Effector CD4-positive, alpha-beta T cell (primary cell): ENCODE data around the gene RNF220.
"Not testable (repeated sequence)": the region's sequence is repeated elsewhere in the genome, so short reads cannot be mapped to it uniquely, and the experiment has no call there.

Experiments
- DNase-seq: peaks from one replicate; pipeline ENCODE4 v3.0.0-alpha.2; 2020

The RNF220 gene

GRCh38 chr1:44497422-44498170 is 92.5 kb downstream of the RNF220 start:
- DNase-seq, result no peak

DNA sequence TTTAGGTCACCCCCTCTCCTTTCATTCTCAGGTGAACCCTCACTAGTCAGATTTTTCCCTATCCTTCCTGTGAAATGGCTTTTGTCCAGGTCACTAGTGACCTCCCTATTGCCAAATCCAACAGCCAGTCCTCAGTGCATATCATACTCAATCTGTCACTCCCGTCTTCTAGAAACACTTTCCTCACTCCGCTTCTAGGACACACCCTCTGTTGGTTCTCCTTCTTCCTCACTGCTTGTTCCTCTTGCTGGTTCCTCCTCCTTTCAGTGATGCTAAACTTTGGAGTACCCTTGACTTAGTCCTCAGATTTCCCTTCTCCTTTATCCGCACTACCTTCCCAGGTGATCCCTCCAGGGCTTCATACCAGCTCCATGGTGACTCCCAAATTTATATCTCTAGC is 94.3 kb downstream of the RNF220 start:
- DNase-seq, result no peak

GRCh38 chr1:44500181-44501046 is 95.4 kb downstream of the RNF220 start:
- no peak for DNase-seq

GRCh38 chr1:44501047-44501890 is 96.2 kb downstream of the RNF220 start:
- DNase-seq, result no peak

DNA sequence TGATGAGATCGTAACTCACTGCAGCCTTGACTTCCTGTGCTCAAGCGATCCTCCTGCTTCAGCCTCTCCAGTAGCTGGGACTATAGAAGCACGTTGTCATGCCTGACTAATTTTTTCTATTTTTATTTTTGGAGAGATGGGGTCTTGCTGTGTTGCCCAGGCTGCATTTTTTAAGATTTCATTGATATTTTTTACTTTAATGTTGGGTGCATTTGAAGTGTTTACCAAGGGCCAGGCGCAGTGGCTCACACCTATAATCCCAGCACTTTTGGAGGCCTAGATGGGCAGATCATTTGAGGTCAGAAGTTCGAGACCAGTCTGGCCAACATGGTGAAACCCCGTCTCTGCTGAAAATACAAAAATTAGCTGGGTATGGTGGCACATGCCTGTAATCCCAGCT is 97.8 kb downstream of the RNF220 start:
- not testable (repeated sequence) for DNase-seq

- no peak for DNase-seq
Observed at GRCh38 chr1:44503625-44504024, 98.6 kb downstream of the RNF220 start.

DNA sequence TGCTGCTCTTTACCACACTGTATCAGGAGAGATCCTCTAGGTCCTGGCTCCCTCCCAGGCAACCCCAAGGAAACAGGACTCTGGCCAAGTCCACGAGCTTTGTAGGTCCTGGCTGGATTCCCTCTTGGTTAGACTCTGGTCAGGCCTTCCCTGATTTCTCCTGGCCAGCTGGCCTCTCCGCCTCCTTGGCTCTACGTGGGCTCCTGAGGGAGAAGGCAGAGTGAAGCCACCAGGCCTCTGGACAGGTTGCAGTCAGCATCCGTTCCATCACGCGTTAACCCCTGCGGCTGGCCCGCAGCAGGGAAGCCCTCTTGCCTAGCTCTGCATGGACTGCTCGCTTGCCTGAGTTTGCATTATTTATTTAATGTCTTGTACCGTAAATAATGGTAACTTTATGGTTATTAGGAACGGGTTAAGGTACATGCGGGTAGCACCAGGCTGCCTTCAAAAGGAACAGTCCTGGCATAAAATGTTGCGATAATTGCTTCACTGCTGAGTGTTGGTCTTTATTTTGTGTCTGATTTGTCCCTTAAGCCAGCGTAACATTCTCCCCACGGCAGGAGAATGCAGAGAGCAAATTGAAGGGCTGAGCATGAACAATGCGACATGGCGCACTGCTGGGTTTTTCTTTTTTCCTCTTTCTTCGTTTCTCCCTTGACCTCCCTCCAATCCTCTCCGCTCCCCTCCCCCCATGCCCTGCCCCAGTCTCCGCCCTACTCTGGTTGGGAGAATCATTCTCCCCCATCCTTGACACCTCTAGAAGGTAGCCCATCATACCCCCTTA is 100.3 kb downstream of the RNF220 start:
- DNase-seq, result no peak

DNA sequence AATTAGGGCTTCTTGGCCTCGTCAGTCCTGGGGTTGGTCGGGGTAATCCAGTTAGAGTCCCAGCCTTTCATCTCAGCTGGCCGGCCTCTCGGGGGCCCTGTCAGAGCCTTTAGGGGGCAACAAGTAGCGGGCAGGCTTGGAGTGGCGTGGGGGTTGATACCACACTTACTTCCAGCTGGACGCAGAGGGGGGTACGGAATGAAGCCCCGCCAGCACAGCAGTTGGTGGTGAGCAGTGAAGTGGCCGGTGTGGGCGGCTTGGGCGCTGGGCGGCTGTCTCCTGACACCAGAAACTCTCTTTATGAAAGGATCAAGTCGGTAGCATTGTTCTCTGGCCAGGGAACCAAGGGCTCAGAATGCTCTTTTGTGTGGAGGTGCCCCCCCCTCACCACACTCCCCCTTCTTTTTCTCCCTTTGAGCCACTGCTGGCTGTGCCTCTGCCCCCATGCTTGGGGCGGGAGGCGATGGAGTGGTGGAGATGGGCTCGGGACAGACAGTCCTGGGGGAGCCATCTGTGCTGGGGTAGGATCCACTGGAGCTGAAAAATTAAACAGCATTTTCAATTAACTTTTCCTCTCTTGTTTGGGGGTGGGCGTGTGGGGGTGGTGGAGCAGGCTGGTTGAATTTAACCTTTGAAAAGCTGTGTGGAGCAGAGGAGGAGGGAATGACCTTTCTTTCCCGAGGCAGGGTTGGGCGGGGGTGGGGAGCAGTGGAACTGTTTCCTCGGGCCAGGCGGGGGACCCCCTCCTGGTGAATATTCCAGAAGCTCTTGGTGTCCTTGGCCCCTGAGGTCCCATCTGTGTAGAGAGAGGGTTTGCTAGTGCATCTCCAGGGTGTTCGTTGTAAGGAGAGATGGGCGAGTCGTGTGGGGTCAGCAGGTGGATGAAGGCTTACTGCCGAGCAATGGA is 102.7 kb downstream of the RNF220 start:
- no peak for DNase-seq

DNA sequence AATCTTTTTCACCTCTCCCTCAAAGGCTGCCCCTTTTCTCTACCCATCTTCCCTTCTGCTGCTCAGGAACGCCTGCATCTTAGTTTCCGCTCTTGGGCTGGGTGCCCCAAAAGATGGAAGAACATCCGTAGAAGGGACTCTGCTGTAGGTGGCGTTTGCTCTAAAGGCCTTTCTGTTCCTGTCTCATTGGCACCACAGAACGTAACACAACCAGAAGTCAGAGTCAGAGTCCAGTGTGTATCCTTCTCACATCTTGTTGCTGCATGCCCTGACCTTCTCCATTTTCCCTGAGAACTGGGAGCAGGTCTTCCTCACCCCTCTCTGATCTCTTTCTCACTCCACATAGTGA is 103.3 kb downstream of the RNF220 start:
- no peak for DNase-seq

GRCh38 chr1:44511363-44511762 is 106.3 kb downstream of the RNF220 start:
- DNase-seq, result no peak

- no peak for DNase-seq
Observed at GRCh38 chr1:44511769-44512168, 106.7 kb downstream of the RNF220 start.

DNA sequence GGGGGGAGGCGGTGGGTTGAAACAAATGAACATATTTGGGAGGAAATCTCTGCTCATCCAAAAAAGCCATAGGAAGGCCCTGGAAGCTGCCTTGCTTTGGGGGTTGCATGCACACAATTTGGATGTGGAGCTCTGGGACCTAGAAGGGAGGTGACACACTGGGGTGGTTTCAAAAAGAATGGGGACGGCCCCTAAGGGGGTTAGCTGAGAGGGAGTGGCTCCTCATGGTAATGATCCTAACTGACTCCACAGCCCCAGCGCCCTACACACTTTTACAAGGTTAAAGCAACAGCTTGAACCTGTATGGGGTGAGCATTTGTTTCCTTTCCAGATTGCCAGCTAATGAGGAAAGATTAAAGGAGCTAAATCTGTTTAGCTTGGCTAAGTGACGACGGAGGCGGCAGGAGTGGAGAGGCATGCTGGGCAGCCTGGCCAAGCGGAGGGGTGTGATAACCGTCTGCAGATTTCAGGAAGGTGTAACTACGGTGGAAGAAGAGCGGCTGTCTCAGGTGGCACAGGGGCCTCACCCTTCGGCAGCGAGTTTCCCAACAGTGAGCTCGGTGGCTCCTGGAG is 107.3 kb downstream of the RNF220 start:
- no peak for DNase-seq

- no peak for DNase-seq
Observed at GRCh38 chr1:44513111-44513510, 108.1 kb downstream of the RNF220 start.

- no peak for DNase-seq
Observed at GRCh38 chr1:44514673-44515072, 109.6 kb downstream of the RNF220 start.

DNA sequence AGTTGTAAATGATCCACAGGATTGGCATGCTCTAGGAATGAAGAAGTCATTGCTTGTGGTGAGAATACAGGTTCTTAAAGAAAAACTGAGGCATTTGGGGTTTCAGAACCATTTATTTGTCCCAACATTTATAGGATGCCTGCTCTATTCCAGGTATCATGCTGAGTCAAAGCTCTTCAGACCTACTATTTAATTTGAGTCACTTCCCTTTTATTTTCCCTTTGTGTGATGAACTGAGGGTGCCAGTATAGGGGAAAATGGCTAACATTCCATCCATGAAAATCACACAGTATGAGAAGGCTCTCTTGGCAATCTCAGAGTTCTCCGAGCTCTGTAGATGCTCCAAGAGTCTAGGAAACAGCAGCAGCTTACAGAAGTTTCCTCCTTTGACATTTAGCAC is 110.4 kb downstream of the RNF220 start:
- DNase-seq, result no peak

GRCh38 chr1:44519035-44519676 is 114.1 kb downstream of the RNF220 start:
- DNase-seq, result no peak

DNA sequence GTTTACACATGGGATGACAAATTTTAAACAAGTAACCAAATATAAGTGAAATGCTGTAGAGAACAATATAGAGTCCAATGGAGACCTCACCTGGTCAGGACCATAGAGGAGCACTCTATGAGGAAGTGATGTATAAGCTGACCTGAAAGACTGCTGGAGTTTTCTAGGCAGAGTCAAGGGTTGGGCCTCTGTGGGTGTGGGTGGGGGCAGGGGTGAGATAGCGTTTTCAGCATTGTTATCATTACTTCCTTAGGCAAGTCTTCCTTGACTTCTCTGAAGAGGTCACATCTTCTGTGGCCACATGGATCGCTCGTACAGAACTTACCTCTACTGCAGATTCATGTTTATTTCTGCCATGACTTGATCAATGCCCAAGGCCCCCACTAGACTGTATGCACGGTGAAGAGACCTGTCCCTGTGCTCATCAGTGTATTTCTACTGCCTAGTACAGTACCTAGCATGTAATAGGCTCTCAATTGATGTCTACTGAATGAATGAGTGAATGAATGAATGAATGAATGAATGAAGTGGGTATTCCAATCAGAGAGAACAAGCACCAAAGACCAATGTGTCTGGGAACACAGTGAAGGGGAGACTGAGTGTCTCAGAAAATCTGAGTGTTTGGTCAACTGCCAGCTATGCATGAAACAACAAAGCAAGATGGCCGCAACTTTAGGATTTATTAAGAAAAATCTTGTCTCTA is 116.5 kb downstream of the RNF220 start:
- no peak for DNase-seq

- DNase-seq, result no peak
Observed at GRCh38 chr1:44523593-44524591, 118.8 kb downstream of the RNF220 start.
